CD14-positive monocyte (primary cell): ENCODE data around the gene RTBDN. TPM values are rescaled to one million over a fixed set of nuclear protein-coding genes. Genes with fewer than 3 reads are reported as not detected.

Source experiments
- DNase-seq, 3 donors: peaks; one replicate each; pipeline ENCODE4 v3.0.0-alpha.2; 2011 to 2022
- H2AFZ ChIP-seq: 2 replicates; pipeline ENCODE4 v1.6.0; 2012; ENCODE audit warnings: mild to moderate bottlenecking, low read depth, low read length, inconsistent platforms; ENCODE audit not compliant: insufficient read depth, poor library complexity, severe bottlenecking
- H3K27ac ChIP-seq, 2 donors: 1 replicate in 1 of 2; 2 replicates in 1 of 2; pipeline ENCODE4 v1.5.1; 2012 to 2013; ENCODE audit warnings: low read length in 2 of 2, control low read depth in 1 of 2, inconsistent platforms in 1 of 2, low read depth in 1 of 2, mild to moderate bottlenecking in 1 of 2
- H3K27me3 ChIP-seq, 2 donors: one replicate each; pipeline versions ENCODE4 v1.6.0 to v1.6.1; 2011 to 2013; ENCODE audit warnings: low read length in 2 of 2; ENCODE audit not compliant: control insufficient read depth in 2 of 2, insufficient read depth in 2 of 2
- H3K36me3 ChIP-seq, 2 donors: replicated peaks in 1 of 2; 1 replicate in 1 of 2; 2 replicates in 1 of 2; pipeline versions ENCODE4 v1.5.1 to v1.6.1; 2012 to 2013; ENCODE audit warnings: low read length in 2 of 2, control low read depth in 1 of 2, inconsistent platforms in 1 of 2, mild to moderate bottlenecking in 1 of 2; ENCODE audit not compliant: insufficient read depth in 2 of 2, control insufficient read depth in 1 of 2
- H3K4me1 ChIP-seq, 2 donors: 1 replicate in 1 of 2; 2 replicates in 1 of 2; pipeline versions ENCODE4 v1.5.1 to v1.6.1; 2012 to 2013; ENCODE audit warnings: low read length in 2 of 2, control low read depth in 1 of 2, inconsistent platforms in 1 of 2, mild to moderate bottlenecking in 1 of 2, moderate library complexity in 1 of 2; ENCODE audit not compliant: insufficient read depth in 2 of 2, control insufficient read depth in 1 of 2
- H3K4me2 ChIP-seq: replicated peaks from 2 replicates; pipeline ENCODE3; 2012; ENCODE audit warnings: low read length, moderate library complexity, mild to moderate bottlenecking; ENCODE audit not compliant: poor library complexity, severe bottlenecking; ENCODE audit errors: extremely low read depth
- H3K4me3 ChIP-seq, 3 experiments: fragments of 200-600 bp in 1 of 3; sonication (generic) in 1 of 3; replicated peaks in 1 of 3; 1 replicate in 2 of 3; 2 replicates in 1 of 3; pipeline ENCODE4 v1.5.1; 2011 to 2013; ENCODE audit warnings: low read length in 3 of 3, mild to moderate bottlenecking in 3 of 3, control low read depth in 2 of 3, low read depth in 2 of 3, inconsistent platforms in 1 of 3, moderate library complexity in 1 of 3
- H3K79me2 ChIP-seq: 2 replicates; pipeline ENCODE4 v1.6.0; 2012; ENCODE audit warnings: mild to moderate bottlenecking, control low read depth, inconsistent platforms, low read length, moderate library complexity; ENCODE audit not compliant: insufficient read depth
- H3K9ac ChIP-seq: 2 replicates; pipeline ENCODE4 v1.6.0; 2017; ENCODE audit warnings: low read length, mild to moderate bottlenecking; ENCODE audit not compliant: insufficient read depth, poor library complexity, severe bottlenecking
- H3K9me3 ChIP-seq, 2 donors: replicated peaks in 1 of 2; 1 replicate in 1 of 2; 2 replicates in 1 of 2; pipeline versions ENCODE4 v1.5.1 to v1.6.1; 2012 to 2013; ENCODE audit warnings: low read length in 2 of 2, control low read depth in 1 of 2; ENCODE audit not compliant: control insufficient read depth in 1 of 2, insufficient read depth in 1 of 2
- H4K20me1 ChIP-seq: 2 replicates; pipeline ENCODE4 v1.6.0; 2012; ENCODE audit warnings: mild to moderate bottlenecking, low read length, control low read depth, moderate library complexity; ENCODE audit not compliant: insufficient read depth
- H3K27ac Mint-ChIP-seq, 7 donors: one replicate each; pipeline ENCODE4 v1.8.0; 2020; ENCODE audit warnings: mild to moderate bottlenecking in 7 of 7, mixed read lengths in 7 of 7, moderate library complexity in 6 of 7, inconsistent platforms in 2 of 7
- H3K27me3 Mint-ChIP-seq, 3 donors: one replicate each; pipeline ENCODE4 v1.8.0; 2021 to 2022; ENCODE audit warnings: low read depth in 3 of 3, mild to moderate bottlenecking in 3 of 3, mixed read lengths in 3 of 3, moderate library complexity in 3 of 3, inconsistent platforms in 1 of 3
- H3K36me3 Mint-ChIP-seq, 2 donors: one replicate each; pipeline ENCODE4 v1.8.0; 2020; ENCODE audit warnings: mixed read lengths in 2 of 2, inconsistent platforms in 1 of 2, mild to moderate bottlenecking in 1 of 2
- H3K4me1 Mint-ChIP-seq: one replicate; pipeline ENCODE4 v1.8.0; 2020; ENCODE audit warnings: mild to moderate bottlenecking, mixed read lengths
- H3K4me3 Mint-ChIP-seq, 2 donors: one replicate each; pipeline ENCODE4 v1.8.0; 2020; ENCODE audit warnings: mild to moderate bottlenecking in 2 of 2, mixed read lengths in 2 of 2, moderate library complexity in 1 of 2
- H3K9me3 Mint-ChIP-seq, 7 donors: one replicate each; pipeline ENCODE4 v1.8.0; 2020 to 2022; ENCODE audit warnings: mixed read lengths in 7 of 7, mild to moderate bottlenecking in 6 of 7, moderate library complexity in 6 of 7, inconsistent platforms in 2 of 7
- CTCF ChIP-seq: fragments of 200-600 bp; IDR thresholded peaks from one replicate; pipeline ENCODE4 v1.8.0; 2022; ENCODE audit warnings: antibody characterized with exemption, mild to moderate bottlenecking
- WGBS: methylation state at CpG from one replicate; pipeline ENCODE4 v1.1.5; 2013; ENCODE audit warnings: missing lambda C conversion rate; ENCODE audit not compliant: insufficient coverage; 5-methylcytosine and 5-hydroxymethylcytosine counted together
- intact Hi-C, 2 donors: fragments of 100-400 bp; cut with micrococcal nuclease; formaldehyde crosslinking; loops; one replicate each; pipeline versions ENCODE4 v1.15.0 to v1.15.1; 2023
- polyA plus RNA-seq, 3 donors: library from polyadenylated mRNA; depleted of rRNA in 1 of 3; unstranded in 2 of 3; stranded (reverse) in 1 of 3; fragments of 300-500 nt in 2 of 3; fragments of >200 nt in 1 of 3; fragmentation: Illumina TruSeq in 2 of 3; gene quantifications; 1 replicate in 2 of 3; 2 replicates in 1 of 3; pipeline ENCODE4 v1.2.3, GENCODE V29; 2012 to 2021

The RTBDN gene
- polyA plus RNA-seq, 3 donors = not detected

GRCh38 chr19:12783291-12783848, 51.0 kb downstream of the RTBDN start:
- DNase-seq = no peak
- Mint-ChIP-seq H3K36me3 (no peaks in the 10 kb centered on the region), H3K27ac (no peak overlapping the region), H3K9me3 (no peaks in the 10 kb centered on the region), H3K4me1 (peaks cover 48% of the 10 kb centered on the region), H3K27me3 (peaks cover 0 to 6% (median 3%) of the 10 kb centered on the region in 3 donors), H3K4me3 (peak overlapping the region; percentile 86 to 88)
- Histone ChIP-seq H3K27ac (peak overlapping the region; percentile 95 to 100), H2AFZ (no peak overlapping the region), H3K79me2 (peaks cover 32% of the 10 kb centered on the region), H3K36me3 (no peaks in the 10 kb centered on the region), H4K20me1 (no peaks in the 10 kb centered on the region), H3K27me3 (no peaks in the 10 kb centered on the region), H3K4me2 (peak overlapping the region; percentile 76), H3K9ac (peak overlapping the region; percentile 94), H3K9me3 (no peaks in the 10 kb centered on the region), H3K4me1 (peaks cover 87 to 91% of the 10 kb centered on the region in 2 donors), H3K4me3 (peak overlapping the region; percentile 7 to 100 (median 59))
- intact Hi-C loops = loop anchor here (10.0 kb wide), 1 partner anchor 1061 kb away; no protein-coding TSS in a partner anchor
- WGBS = 23% methylated on average over 4 of the region's 16 CpGs
- TF ChIP-seq CTCF = no peak

GRCh38 chr19:12782424-12783290, 51.7 kb downstream of the RTBDN start:
- Mint-ChIP-seq H3K9me3 (no peaks in the 10 kb centered on the region), H3K27me3 (peaks cover 0 to 7% (median 3%) of the 10 kb centered on the region in 3 donors), H3K36me3 (no peaks in the 10 kb centered on the region), H3K4me3 (peak overlapping the region; percentile 88 to 91), H3K4me1 (peaks cover 42% of the 10 kb centered on the region), H3K27ac (peak overlapping the region in 2 of 7 donors; percentile 96 to 99)
- intact Hi-C loops = loop anchor here (1.0 to 10.0 kb wide), 2 partner anchors 9 to 1062 kb away; partner anchors contain the start of gene JUNB (in 1 of the 2)
- no peak for TF ChIP-seq CTCF
- Histone ChIP-seq H3K79me2 (peaks cover 32% of the 10 kb centered on the region), H3K9ac (peak overlapping the region; percentile 94), H3K27ac (peak overlapping the region; percentile 95 to 100), H3K4me3 (peak overlapping the region; percentile 31 to 100 (median 59)), H3K4me2 (peak overlapping the region; percentile 76), H3K4me1 (peaks cover 80 to 89% of the 10 kb centered on the region in 2 donors), H3K36me3 (no peaks in the 10 kb centered on the region), H2AFZ (no peak overlapping the region), H3K27me3 (no peaks in the 10 kb centered on the region), H4K20me1 (no peaks in the 10 kb centered on the region), H3K9me3 (no peaks in the 10 kb centered on the region)
- DNase-seq = peak; percentile 85 to 97 (median 90)
- WGBS = under 1% methylated on average over 79 of the region's 88 CpGs
